HEK293T (cell line): ENCODE results near the gene CCR7.

ENCODE experiments used
- CTCF ChIA-PET: fragments of 350-600 bp; formaldehyde crosslinking; extraction: SDS; loops from one replicate; lab custom pipeline; 2021; ENCODE audit warnings: antibody characterized with exemption, inconsistent platforms; lab: Yijun Ruan, JAX
- POLR2A ChIA-PET: fragments of 350-600 bp; formaldehyde crosslinking; extraction: SDS; loops from one replicate; lab custom pipeline; 2020; ENCODE audit warnings: antibody characterized with exemption, inconsistent platforms; lab: Yijun Ruan, JAX
- DNase-seq: peaks from one replicate; pipeline ENCODE4 v3.0.0; 2012; ENCODE audit warnings: mixed read lengths; ENCODE audit errors: extremely low spot score
- ARNT ChIP-seq: fragments of 450-650 bp; IDR thresholded peaks from 2 replicates; pipeline ENCODE4 v1.6.1; 2017; ENCODE audit warnings: mild to moderate bottlenecking
- BHLHE40 ChIP-seq: fragments of 450-650 bp; IDR thresholded peaks from 2 replicates; pipeline ENCODE4 v1.6.1; 2016; ENCODE audit warnings: mild to moderate bottlenecking, moderate library complexity, borderline replicate concordance
- CTBP1 ChIP-seq: fragments of 450-650 bp; IDR thresholded peaks from 2 replicates; pipeline ENCODE4 v1.6.1; 2016; ENCODE audit warnings: borderline replicate concordance
- ELF4 ChIP-seq: fragments of 450-650 bp; IDR thresholded peaks from 2 replicates; pipeline ENCODE4 v1.6.1; 2017; ENCODE audit warnings: antibody characterized with exemption
- FOXA1 ChIP-seq: fragments of 450-650 bp; IDR thresholded peaks from 2 replicates; pipeline ENCODE4 v1.6.1; 2016; ENCODE audit warnings: mild to moderate bottlenecking
- FOXK2 ChIP-seq: fragments of 450-650 bp; IDR thresholded peaks from 2 replicates; pipeline ENCODE4 v1.6.1; 2016; ENCODE audit warnings: mild to moderate bottlenecking
- FOXM1 ChIP-seq: fragments of 450-650 bp; IDR thresholded peaks from 2 replicates; pipeline ENCODE4 v1.6.1; 2017; ENCODE audit warnings: mild to moderate bottlenecking, borderline replicate concordance
- HDGF ChIP-seq: fragments of 450-650 bp; IDR thresholded peaks from 2 replicates; pipeline ENCODE4 v1.6.1; 2017; ENCODE audit warnings: antibody characterized with exemption, borderline replicate concordance
- L3MBTL2 ChIP-seq: fragments of 450-650 bp; conservative IDR thresholded peaks from 2 replicates; pipeline ENCODE4 v1.6.1; 2016; ENCODE audit warnings: mild to moderate bottlenecking
- LEF1 ChIP-seq: fragments of 450-650 bp; IDR thresholded peaks from 2 replicates; pipeline ENCODE4 v1.6.1; 2017; ENCODE audit warnings: mild to moderate bottlenecking, borderline replicate concordance
- NFRKB ChIP-seq: fragments of 450-650 bp; IDR thresholded peaks from 2 replicates; pipeline ENCODE4 v1.6.1; 2016; ENCODE audit warnings: mild to moderate bottlenecking, moderate library complexity
- SP1 ChIP-seq: fragments of 450-650 bp; IDR thresholded peaks from 2 replicates; pipeline ENCODE4 v1.6.1; 2017
- SUZ12 ChIP-seq: fragments of 450-650 bp; IDR thresholded peaks from 2 replicates; pipeline ENCODE4 v1.6.1; 2016; ENCODE audit warnings: mild to moderate bottlenecking
- TARDBP ChIP-seq: fragments of 450-650 bp; IDR thresholded peaks from 2 replicates; pipeline ENCODE4 v1.6.1; 2016
- ZNF384 ChIP-seq: fragments of 450-650 bp; IDR thresholded peaks from 2 replicates; pipeline ENCODE4 v1.6.1; 2016
- TF ChIP-seq, protein P1 (sequence below): fragments of 450-650 bp; IDR thresholded peaks from 2 replicates; pipeline ENCODE4 v1.6.1; 2016

CCR7 gene

GRCh38 chr17:40564883-40565768 is at the start of gene CCR7:
TSS of gene CCR7 (minus strand) at chr17:40565472. CDS start at chr17:40565409, 63 bp downstream.
- no peak for TF ChIP-seq L3MBTL2
- TF ChIP-seq NFRKB = no peak
- TF ChIP-seq LEF1 = no peak
- DNase-seq = no peak
- ChIA-PET POLR2A (no interaction called here), CTCF (no interaction called here)

- TF ChIP-seq TARDBP (no peak), L3MBTL2 (no peak), CTBP1 (no peak), BHLHE40 (no peak), NFRKB (no peak), SUZ12 (no peak), ZNF384 (no peak), FOXK2 (no peak)
- TF ChIP-seq, protein P1, sequence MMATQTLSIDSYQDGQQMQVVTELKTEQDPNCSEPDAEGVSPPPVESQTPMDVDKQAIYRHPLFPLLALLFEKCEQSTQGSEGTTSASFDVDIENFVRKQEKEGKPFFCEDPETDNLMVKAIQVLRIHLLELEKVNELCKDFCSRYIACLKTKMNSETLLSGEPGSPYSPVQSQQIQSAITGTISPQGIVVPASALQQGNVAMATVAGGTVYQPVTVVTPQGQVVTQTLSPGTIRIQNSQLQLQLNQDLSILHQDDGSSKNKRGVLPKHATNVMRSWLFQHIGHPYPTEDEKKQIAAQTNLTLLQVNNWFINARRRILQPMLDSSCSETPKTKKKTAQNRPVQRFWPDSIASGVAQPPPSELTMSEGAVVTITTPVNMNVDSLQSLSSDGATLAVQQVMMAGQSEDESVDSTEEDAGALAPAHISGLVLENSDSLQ = no peak
- CTCF ChIA-PET = interaction anchor here (0.8 to 1.5 kb wide), 6 partner anchors 10 to 232 kb away, joined by 3 to 15 read pairs (median 4); no protein-coding TSS in a partner anchor
- no peak for DNase-seq
- POLR2A ChIA-PET = no interaction called here
Measured at GRCh38 chr17:40614431-40615067, 49.3 kb upstream of the CCR7 start.

- ChIA-PET CTCF (interaction anchor here (0.6 kb wide), 1 partner anchor 936 kb away, joined by 3 read pairs; no protein-coding TSS in a partner anchor), POLR2A (no interaction called here)
- no peak for DNase-seq
- TF ChIP-seq NFRKB = no peak
Measured at GRCh38 chr17:40613467-40614154, 48.3 kb upstream of the CCR7 start.

DNA sequence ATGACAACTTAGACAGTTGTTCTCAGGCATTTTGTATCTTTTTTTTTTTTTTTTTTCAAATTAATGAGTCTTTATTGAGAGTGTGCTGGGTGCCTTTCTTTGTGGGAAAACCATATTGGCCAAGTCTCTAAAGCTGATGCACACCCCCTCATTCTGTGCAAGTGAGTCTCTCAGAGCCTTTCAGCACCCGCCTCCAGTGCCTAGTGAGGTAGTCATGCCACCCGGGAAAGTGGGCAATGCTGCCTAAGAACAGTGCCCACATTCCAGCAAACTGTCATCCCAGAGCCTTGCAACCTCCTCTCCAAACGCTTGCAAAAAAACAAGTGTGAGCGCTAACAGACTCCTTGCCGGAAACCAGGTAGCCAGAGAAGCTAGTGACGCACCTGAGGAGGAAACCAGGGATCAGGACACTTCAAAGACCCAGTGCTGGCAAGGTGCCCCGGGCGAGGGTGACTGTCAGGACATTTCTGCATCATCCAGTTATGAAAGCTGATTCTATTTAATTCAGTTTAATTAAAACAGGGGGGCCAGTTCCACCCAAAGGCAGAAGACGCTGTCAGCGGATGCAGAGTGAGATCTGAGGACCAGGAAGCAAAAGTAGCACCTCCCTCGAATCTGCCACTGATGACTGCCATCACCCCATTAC is 47.5 kb upstream of the CCR7 start:
- POLR2A ChIA-PET = no interaction called here
- TF ChIP-seq ZNF384 = 0 out of 2 replicates have a peak, but pooled peaks have one; percentile 22
- no peak for TF ChIP-seq FOXM1
- CTCF ChIA-PET = no interaction called here
- DNase-seq = no peak

GRCh38 chr17:40611840-40612474 is 46.7 kb upstream of the CCR7 start:
- DNase-seq = no peak
- CTCF ChIA-PET = interaction anchor here (0.8 kb wide), 1 partner anchor 938 kb away, joined by 3 read pairs; no protein-coding TSS in a partner anchor
- POLR2A ChIA-PET = no interaction called here
- TF ChIP-seq FOXM1 (no peak), HDGF (no peak), ZNF384 (no peak), L3MBTL2 (no peak), SUZ12 (no peak), LEF1 (no peak), ELF4 (no peak), FOXA1 (no peak), FOXK2 (no peak), ARNT (no peak), TARDBP (no peak), BHLHE40 (no peak), CTBP1 (no peak), SP1 (no peak)
- TF ChIP-seq, protein P1 = no peak

DNA sequence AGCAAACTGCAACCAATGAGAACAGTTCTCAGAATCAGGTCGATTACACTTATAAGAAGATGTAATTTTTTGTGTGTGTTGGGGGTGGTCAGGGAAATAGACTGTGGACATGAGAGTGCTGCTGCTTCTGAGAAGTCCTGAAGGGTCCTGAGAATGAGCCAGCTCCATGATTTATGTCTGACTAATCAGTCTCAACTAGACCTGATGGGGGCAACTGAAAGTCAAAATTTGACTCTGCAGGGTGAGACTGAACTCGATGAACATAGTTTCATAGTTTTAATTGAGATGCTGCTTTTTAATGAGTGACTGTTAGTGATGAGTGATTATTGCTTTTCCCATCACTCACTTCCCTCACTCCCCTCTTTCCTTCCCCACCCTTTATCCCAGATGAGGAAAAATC is 45.1 kb upstream of the CCR7 start:
- TF ChIP-seq, protein P1 = no peak
- TF ChIP-seq HDGF (no peak), BHLHE40 (no peak), FOXM1 (no peak), L3MBTL2 (no peak), LEF1 (no peak), CTBP1 (no peak), ELF4 (no peak), ZNF384 (no peak), FOXK2 (no peak), ARNT (no peak)
- ChIA-PET POLR2A (no interaction called here), CTCF (no interaction called here)
- DNase-seq = no peak
